HG03457 (cell line): ENCODE data around the gene SRGN.
"Not testable (repeated sequence)": the region's sequence is repeated elsewhere in the genome, so short reads cannot be mapped to it uniquely, and the experiment has no call there.

Source experiments
- ATAC-seq: cut with Tn5 transposase; IDR thresholded peaks from one replicate; pipeline ENCODE4 v1.9.1; 2021; ENCODE audit warnings: moderate number of reproducible peaks; ENCODE audit not compliant: unreplicated experiment

The SRGN gene, protein sequence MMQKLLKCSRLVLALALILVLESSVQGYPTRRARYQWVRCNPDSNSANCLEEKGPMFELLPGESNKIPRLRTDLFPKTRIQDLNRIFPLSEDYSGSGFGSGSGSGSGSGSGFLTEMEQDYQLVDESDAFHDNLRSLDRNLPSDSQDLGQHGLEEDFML

DNA sequence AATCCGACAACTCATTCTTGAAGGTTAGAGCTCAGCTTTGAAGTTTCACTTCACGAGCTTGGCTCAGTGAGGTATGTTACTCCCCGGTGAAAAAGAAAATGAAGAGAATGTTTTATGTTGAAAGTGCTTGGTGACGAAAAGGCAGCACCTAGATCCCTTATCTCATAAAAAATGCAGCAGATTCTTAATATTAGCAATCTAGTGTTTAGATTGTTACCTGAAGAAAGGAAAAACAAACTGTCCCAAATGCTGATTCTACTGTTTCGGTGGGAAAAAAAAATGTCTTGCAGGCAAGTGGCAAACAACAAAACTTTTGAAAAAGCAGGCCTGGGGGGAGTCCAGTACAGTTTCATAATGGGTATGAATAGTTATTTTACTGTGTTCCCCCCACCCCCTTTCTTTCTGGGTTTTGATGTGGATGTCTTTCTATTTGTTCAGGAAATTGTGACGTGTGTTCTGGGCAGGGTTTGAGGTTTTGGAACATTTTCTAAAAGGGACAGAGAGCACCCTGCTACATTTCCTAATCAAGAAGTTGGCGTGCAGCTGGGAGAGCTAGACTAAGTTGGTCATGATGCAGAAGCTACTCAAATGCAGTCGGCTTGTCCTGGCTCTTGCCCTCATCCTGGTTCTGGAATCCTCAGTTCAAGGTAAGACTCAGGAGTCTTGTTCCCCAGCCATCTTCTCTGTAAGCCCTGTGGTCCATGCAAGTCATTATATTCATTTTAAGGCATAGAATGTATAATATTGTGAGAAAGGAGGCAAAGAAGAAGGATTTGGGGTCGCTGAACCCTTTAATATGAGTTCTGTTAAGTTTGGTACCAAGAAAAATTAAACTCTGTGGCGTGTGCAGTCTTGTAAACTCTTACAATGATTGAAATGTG lies at the start of gene SRGN:
TSS of gene SRGN (plus strand) at position 514 of the 881 bp plus-strand sequence. CDS start at position 569, 55 bp downstream.
- ATAC-seq, result peak; percentile 37

DNA sequence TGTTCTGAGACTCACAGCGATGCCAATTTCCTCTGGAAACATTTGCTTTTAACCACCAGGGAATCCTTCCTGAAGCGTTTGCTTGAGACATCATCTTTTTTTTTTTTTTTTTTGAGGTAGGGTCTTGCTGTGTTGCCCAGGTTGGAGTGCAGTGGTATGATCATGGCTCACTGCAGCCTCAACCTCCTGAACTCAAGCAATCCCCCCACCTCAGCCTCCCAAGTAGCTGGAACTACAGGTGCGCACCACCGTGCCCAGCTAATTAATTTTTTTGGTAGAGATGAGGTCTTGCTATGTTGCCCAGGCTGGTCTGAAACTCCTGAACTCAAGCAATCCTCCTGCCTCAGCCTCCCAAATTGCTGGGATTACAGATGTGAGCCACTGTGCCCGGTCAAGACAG lies 47.0 kb upstream of the SRGN start:
- ATAC-seq, result not testable (repeated sequence)

DNA sequence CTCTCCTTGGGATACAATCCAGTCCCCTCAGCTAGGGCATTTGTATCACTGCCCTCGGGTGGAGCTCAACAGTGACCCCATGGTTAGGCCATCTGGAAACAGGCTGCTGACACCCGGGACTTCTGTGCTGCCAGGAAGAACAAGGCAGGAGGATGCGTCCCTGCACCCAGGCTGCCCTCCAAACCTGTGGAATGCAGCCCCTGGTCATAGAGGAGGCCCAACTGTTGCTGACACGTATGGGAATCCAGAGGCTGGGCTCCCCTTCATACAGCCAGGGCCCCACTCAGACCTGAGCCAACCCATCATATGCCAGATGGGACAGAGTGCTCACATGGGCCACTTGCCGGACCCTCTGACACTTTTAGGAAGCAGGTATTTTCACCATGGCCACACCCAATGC lies 45.5 kb upstream of the SRGN start:
- no peak for ATAC-seq

DNA sequence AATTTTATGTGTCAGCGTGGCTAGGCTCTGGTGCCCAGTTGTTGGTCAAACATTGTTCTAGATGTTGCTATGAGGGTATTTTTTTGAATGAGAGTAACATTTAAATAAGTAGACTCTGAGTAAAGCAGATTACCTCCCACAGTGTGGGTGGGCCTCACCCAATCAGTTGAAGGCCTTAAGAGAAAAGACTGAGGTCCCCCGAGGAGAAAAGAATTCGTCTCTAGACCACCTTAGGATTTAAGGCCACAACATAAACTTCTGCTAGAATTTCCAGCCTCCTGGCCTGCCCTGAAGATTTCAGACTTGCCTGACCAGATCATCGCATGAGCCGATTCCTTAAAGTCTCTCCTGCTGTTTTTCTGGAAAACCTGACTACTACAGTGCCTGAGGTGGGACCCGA lies 45.1 kb upstream of the SRGN start:
- no peak for ATAC-seq

DNA sequence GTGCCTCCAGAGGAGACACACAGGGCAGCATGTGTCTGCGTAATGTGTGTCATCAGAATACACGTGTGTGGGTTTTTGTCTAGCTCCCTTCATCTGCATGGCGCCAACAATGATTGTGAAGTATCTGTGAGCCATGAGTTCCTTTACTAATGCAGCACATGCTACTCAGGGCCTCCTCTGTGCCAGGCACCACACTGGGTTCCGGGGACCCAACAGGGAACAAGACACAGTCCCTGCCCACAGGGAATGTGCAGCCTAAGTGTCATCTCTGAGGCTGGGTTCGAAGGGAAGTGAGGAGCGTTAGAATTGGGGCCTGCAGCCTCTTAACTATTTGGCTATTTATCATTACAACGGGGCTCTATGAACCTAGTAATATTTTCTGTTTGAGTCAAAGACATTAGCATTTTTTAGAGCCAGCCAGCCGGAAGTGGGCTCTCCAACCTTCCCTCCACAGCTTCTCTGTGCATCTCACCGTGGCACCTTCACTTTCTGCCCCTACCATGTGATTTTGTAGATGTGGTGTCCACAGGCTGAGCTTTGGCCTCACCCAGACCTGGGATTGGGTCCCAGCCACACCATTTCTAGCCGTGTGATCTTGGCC lies 43.9 kb upstream of the SRGN start:
- peak; percentile 52 for ATAC-seq

DNA sequence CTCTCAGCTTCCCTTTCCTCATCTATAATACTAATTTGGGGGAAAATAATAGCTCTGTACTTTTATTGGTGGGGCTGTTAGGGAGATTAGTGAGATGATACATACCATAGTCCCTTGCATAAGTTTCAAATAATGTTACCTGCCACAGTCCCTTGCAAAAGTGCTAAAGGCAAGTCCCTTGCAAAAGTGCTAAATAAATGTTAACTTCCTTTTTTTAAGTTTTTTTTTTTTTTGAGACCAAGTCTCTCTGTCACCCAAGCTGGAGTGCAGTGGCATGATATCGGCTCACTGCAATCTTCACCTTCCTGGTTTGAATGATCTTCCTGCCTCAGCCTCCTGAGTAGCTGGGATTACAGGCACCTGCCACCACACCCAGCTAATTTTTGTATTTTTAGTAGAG lies 43.4 kb upstream of the SRGN start:
- no peak for ATAC-seq

DNA sequence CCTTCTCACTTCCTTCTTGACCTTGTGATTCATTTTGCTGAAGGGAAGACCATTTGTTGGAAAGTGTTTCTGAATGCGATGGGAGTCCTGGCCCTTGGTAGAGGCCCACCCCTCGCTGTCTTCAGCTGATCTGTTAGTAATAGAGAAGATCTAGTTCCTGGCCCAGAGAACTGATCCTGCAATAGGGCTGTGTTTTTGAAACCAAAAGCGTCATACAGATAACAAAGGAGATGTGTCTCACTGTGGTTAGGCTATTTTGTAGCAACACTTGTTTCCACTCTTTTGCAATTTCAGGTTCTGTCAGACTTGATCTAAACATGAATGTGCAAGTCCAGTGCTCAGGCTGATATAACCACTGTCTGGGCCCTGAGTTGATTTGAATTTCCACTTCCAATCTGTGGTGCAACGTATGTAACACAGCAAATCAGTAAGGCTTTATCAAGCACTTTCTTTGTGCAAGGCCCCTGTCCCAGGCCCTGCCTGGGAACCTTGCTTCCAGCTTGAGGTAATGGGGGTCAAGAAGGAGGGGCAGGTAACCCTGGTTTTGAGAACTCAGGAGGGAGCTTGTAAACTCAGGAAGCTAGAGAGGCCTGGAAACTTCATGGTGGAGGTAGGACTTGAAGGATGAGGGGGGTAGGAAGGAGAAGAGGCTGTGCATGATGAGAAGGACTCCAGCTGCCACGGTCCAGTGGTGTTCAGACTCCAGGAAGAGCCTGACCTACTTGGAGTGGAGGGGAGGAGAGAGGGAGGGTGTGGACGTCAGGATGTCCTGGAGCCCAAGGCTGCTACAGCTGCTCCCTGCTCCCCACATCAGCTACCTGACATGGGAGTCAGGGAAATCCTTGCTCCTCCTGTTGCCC lies 42.2 kb upstream of the SRGN start:
- peak; percentile 48 for ATAC-seq

DNA sequence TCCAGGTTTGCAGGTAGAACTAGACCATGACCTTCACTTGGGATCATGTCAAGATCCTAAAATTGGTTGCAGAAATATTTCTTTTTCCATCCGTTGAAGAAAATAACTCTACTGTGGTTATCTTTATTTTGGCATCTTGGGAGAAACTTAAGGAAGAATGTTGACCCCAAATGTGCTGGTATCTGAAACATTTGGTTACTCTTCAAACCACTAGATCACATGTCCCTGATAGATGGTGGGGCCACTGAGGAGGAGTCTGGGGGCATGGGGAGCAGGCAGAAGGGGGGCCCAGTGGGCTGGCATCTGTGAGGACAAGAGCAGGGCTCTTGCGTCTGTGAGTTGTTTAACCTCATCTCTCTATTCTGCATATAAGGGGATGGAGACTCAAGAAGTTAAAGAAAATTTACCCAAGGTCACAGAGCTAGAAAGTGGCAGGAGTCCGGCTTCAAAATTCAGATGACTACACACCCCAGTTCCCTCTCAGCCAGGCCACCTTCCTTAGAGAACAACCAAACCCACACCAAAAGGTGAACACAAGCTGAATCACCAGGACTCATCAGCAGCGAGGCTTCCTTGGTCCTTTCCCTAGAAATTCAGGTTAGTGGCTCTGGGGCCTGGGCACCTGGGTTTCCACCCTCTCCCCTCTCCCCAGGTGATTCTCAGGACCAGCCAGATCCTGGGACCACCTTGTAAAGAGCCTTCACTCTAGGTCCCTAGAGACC lies 40.6 kb upstream of the SRGN start:
- ATAC-seq, result no peak

DNA sequence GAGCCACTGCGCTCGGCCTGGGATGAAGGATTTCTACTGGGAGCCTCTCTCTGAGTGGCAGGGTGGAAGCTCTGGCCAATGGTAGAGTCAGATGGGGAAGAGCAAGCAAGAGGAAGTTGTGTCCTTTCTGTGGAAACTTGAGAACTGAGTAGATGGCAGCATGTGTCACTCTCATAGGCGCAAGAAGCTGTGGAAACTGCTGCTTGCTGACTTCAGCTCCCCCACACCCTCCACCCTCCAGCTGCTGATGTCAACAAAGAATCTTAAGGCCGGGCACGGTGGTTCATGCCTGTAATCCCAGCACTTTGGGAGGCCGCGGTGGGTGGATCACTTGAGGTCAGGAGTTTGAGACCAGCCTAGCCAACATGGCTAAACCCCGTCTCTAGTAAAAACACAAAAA lies 39.8 kb upstream of the SRGN start:
- no peak for ATAC-seq

DNA sequence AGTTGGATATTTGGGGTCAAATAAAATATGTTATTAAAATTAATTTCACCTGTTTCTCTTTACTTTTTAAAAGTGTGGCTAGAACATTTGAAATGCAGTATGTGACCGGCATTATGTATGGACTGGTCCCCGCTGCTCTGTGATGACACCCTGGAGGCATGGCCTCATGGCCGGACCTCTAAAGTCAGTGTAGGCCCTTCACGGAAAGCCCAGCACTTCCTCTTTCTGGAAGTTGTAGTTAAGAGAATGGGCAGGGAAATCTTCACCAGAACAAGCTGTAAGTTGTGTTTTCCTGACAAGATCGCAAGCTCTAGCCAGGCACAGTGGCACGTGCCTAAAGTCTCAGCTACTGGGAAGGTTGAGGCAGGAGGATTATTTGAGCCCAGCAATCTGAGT lies 38.3 kb upstream of the SRGN start:
- no peak for ATAC-seq

DNA sequence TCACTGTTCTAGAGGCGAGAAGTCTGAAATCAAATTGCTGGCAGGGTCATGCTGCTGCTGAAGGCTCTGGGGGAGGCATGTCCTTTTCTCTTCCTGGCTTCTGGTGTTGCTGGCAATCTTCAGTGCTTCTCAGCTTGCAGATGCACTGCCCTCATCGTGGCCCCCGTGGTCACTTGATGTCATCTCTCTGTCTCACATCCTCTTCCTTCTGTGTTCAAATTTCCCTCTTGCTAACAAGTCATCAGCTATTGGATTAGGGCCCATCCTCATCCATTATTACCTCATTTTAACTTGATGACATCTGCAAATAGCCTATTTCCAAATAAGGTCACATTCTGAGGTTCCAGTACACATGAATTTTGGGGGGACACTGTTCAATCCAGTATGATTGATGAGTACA lies 36.6 kb upstream of the SRGN start:
- ATAC-seq, result no peak

DNA sequence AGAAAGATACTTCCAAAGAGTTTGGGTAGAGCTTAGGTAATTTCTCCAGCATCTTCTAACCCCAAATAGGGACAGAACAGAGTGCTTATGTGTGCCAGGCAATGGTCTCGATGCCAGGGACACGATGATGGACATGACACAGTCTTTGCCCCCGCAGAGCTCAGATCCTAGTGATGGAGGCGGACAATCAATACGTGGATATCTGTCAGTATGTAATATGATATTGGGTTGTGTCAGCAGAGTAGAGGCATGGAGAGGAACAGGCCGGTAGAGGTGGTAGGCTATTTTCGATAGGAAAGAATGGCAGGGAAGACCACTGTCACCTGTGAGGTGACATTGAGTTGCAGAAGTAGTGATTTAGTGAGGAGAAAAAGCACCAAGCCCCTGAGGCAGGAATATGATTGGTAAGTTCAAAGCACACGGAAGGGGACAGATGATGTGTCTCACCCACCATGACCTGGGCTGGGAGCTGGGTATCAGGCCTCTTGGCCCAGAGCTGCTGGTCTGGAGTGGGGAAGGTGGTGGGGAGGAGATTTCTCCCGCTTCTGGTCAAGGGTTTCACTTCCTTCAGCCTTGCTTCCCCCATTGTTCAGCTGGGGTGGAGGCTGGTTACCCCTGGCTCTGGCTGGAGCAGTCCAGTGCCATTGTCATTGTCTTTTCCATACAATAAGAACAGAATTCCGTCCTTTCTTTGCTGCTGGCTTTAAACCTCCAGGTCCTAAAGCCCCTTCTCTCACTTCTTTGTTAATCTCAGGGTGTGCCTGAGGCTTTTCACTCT lies 36.0 kb upstream of the SRGN start:
- no peak for ATAC-seq

DNA sequence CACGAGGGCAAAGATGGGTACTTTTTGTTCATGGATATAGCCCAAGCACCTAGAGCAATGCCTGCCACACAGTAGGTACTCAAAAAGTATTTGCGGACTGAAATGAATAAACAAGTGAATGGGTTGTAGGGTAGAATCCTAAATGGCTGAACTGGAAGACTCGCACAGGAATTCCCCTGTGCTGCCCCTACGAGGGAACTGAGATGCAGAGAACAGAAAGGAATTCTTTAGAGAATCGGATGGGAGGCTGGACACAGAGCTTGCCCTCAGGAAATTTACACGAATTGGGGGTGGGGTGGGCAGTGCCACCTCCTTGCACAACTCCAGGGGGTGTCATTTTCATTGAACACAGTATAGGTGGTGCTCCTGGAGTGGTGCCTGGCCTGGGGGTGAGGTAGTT lies 35.2 kb upstream of the SRGN start:
- ATAC-seq, result no peak

DNA sequence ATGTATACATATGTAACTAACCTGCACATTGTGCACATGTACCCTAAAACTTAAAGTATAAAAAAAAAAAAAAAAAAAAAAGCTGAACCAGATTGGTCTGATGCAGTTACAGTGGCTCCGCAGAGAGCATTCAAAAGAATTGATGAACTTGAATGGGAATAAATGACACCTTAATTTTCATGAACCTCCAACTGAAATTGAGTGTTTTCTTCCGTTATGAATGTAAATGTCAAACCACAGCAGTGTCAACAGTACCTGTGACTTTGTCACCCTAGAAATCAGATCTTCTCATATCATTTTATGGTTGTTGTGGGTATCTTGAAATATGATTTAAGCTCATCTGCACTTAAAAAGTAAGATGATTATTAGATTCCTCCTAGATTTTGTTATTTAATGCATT lies 32.7 kb upstream of the SRGN start:
- ATAC-seq, result no peak

DNA sequence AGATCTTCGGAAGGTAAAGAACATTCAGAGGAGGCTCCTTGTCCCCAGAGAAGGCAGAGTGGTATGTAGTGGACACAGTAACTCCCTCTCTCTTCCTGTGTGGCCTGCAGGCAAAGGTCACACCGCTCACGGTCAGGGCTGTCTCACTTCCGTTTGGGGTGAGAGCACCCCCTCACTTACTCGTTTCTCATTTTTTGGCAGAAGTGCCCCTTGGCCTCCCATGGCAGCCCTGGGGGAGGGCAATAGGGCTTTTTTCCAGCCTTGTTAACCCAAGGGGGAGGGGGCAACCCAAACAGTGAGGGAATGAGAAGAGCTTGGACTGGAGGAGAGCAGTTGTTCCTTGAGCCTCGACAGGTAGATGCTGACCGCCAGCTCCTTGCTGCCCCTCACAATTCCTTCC lies 31.8 kb upstream of the SRGN start:
- ATAC-seq, result no peak

DNA sequence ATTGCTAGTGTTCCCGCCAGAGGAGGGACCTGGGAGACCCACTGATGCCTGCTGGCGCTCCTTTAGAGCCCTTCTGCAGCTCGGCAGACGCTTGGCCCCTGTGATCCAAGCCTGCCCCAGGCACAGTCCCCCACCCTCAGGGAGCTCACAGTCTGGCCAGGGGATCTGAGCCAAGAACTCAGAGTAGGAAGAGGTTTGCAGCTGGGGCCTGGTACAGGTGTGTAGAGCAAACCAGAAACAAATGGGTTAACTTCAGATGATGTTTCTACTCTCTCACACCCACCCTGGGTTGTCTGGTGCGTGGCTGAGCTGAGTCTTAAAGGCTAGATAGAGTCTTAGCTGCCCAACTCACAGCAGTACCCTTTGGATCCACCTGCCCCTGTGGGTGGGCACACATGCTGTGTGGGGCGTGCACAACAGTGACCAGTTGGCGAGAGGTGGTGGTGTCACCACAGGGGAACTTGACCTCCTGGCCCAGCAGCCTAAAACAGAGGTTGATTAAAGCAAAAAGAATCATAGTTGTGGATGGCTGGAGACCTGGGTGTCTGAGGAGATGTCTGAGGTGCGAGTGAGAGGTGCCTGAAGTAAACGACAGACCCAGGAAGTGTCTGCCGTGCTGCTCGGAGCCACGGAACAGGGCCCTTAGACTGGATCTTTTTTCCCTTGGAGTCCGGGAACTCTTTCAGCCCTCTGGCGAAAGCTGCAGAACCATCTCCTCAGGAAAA lies 31.2 kb upstream of the SRGN start:
- no peak for ATAC-seq

DNA sequence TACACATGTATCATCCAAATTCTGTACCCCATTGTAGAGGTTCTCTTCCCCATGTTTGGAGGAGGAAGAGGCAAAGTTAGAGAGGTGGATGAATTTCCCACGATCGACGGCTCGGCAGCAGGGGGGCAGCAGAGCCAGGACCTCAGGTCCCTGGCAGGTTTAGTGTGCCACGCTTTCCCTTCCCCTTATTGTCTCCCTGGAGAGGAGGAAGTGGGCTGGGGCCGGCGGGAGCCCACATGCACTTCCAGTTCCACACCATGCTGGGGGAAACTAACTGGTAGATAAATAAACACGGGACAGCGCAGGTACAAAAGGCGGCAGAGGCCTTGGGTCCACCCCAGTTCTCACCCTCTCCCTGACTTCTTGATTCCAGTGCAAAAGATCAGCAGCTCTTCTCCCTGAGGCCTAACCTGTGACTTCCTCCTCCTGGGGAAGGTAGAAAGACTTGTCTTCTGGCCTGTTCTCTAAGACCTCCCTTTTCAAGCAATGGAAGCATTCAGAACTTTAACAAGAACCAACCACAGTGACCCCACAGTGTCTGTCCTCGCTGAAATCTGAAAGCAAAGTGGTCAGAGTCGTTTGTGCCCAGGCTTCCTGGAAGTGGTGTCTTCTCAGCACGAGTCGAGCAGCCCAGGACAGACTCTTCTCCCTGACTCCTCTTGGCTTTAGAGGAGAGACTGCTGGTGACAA lies 30.5 kb upstream of the SRGN start:
- no peak for ATAC-seq

DNA sequence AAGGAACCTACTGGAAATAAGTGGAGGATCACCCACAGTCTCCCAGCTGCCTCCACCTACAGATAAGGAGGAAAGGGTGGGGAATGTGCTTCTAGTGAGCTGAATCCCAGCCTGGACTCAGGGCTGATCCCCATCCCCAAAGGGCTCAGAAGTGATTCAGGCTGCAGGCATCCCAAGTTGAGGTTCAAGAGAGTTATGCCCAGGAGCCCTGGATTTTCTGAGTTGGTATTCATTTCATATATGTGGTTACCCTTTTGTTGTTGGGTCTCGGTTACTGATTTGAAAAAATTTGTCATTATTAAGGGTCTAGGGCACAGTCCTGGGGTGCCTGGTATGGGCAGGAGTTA lies 30.0 kb upstream of the SRGN start:
- no peak for ATAC-seq
